GM21360 (cell line): ENCODE measurements around the gene IGLL1.
"Not testable (repeated sequence)": the region's sequence is repeated elsewhere in the genome, so short reads cannot be mapped to it uniquely, and the experiment has no call there.

ENCODE experiments used
- ATAC-seq: cut with Tn5 transposase; IDR thresholded peaks from one replicate; pipeline ENCODE4 v1.9.1; 2021; ENCODE audit warnings: mild to moderate bottlenecking, moderate library complexity; ENCODE audit not compliant: unreplicated experiment

Gene IGLL1

DNA sequence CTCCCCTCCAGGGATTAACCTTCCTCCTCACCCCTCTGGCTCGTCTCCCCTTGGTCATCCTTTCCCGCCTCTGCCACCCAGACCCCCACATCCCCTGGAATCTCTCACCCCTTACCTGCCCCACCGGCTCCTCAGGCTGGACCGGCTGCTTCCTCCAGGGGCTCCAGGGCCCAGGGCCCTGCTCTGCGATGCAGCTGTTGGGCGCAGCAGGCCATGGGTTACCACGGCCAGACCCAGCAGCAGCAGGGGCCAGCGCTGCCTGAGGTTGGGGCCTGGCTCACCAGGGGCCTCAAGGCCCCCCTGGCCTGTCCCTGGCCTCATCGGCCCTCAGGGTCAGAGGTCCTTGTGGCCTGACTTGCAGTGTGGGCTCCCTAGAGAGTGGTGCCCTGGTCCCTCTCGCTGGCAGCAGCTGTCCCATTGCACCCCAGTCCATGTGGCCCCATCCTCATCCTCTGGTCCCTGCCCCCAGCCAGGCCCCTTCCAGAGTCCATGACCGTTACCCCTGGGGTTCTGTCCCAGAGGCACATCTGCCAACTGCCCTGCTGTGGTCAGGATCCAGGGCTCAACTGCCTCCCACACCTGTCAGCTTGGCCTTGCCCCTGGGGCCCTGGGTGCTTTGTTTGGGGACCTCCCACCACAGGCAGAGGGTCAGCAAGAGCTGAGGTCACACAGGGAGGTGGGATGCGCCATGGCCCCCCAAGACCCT is at the start of gene IGLL1:
Gene IGLL1, minus strand, starts transcription at position 421 of the 706 bp plus-strand sequence. Its CDS starts 100 bp downstream, at position 321.
- no peak for ATAC-seq

DNA sequence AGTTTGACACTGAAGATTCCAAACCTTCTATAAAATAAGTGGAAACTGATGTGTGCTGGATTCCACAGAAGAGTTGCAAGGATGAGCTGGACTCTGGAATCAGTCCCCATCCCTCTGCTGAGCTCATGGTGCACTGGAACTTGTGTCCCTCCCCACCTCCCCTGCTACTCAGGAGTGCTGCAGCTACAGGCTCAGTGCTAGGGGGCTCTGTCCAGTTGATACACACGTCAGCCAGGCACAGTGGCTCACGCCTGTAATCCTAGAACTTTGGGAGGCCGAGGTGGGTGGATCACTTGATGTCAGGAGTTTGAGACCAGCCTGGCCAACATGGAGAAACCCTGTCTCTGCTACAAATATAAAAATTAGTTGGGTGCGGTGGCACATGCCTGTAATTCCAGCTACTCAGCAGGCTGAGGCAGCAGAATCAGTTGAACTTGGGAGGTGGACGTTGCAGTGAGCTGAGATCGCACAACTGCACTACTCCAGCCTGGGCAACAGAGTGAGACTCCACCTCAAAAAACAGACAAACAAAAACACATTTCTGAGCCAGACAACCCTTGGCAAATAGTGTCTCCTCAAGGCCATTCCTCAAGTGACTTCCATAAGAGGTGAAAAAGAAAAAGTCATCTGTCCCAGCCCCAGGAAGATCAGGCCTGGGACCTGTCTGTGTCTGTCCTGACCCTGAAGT is 48.1 kb upstream of the IGLL1 start:
- not testable (repeated sequence) for ATAC-seq

DNA sequence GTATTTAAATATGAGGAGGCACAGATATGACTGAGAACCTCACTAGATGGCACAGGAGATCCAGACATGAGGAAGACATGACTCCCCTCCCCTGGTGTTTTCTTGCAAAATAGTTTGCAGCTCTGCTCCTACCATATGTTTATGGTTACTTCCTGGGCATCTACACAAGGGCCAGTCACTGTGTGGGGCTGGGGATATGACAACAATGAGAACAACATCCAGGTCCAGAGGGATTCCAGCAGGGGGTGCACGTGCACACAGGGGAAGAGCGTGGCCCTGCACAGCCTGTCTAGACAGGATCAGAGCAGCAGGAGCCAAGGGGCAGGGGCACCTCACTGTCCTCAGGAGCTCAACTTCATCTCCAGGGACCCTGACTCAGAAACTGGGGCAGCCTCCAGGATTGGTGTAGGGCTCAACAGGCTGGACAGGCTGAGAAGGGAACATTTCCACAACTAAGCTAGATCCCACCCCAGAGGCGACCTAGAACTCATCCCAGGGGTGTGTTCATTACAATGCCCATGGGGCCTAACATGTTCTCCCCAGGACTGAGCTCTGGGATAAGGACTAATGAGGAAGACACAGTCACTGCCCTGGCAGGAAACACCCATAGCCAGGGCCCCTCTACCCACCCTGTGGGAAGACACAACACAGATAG is 47.4 kb upstream of the IGLL1 start:
- ATAC-seq = not testable (repeated sequence)

DNA sequence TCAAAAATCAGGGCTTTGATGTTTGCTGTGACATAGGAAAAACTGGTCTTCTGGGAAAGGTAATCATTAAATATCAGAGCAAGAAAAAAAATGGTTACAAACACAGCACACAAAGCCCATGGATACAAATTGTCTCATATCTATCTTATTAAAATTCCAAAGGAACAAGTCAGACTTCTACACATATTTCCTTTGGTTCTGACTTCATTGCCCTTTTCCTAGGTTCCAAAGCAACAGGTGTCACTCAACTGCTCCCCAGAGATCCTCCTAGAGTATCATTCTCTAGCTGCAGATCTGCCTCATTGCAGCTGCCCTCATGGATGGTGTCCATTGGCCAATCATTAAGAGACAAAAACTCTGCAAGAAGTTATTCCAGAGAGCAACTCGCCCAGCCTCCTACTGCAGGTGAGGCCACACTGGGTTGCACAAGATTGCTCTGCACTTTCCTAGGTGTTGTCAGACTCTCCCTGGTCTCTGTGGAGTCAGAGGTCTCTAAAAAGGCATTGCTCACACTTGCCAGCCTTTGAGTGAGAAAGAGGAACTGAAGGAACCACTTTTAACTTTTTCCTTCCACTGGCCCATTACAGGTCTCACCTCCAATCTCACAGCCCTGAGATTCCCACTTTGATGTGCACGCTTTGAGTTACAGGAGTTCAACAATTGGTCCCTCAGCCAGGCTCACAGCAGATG is 46.3 kb upstream of the IGLL1 start:
- ATAC-seq = no peak

DNA sequence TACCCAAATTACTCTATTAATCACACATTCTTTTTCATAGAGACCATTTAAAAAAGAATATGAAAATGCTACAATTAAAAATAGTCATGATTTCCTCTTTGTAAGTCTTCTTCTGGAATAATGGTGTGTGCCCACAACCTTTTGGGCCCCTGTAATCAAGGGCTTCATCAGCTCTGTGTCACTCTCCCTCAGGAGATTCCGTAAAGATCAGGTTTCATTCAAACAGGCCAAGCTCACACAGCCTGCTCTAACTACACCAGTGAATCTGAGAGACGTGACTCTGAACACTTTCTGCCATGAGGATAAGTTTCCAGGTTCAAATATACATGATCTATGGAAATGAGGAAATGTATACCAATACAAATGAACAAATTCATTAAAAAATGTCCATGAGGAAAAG is 42.5 kb upstream of the IGLL1 start:
- no peak for ATAC-seq

DNA sequence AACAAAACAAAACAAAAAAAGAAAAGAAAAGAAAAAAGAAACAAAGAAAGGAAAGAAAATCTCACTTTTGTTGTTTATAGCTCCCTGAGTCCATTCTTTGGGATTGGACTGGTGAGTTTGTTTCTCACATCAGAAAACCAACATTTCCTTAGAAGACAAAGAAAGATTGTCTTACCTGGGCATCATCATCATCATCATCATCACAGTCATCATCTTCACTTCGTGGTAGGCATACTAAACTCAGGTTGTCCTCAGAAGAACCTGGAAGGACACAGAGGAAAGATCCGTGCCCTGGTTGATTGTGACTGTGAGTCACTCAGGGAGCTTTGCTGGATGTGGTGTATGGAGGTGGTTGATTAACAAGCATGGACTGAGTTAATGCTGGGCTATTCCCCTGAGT is 41.8 kb upstream of the IGLL1 start:
- not testable (repeated sequence) for ATAC-seq

DNA sequence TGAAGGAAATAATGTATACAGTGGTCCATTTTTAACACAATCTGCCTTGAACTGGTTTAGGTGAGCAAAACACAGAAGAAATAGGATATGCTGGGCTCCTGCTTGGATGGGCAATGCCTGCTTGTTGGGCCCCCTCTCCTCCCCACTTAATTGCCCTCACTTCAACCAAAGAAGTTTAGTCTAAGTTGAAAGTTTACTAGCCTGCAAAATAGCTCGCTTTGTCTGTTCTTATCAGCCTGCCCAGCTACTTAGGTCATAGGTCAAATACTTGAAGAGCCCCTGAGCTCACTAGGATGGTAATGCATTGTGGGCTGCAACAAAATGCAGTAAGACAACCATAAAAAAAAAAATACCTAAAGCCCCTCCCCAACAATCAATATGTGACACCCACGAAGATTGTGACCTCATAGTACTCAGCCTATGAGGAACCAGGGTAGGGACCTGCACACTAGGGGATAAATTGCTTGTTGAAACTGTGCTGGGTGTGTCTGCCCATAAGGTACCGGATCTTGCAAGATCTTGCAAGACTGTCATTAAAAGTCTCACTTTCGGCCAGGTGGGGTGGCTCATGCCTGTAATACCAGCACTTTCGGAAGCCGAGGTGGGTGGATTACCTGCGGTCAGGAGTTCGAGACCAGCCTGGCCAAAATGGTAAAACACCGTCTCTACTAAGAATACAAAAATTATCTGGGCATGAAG is 41.1 kb upstream of the IGLL1 start:
- no peak for ATAC-seq

DNA sequence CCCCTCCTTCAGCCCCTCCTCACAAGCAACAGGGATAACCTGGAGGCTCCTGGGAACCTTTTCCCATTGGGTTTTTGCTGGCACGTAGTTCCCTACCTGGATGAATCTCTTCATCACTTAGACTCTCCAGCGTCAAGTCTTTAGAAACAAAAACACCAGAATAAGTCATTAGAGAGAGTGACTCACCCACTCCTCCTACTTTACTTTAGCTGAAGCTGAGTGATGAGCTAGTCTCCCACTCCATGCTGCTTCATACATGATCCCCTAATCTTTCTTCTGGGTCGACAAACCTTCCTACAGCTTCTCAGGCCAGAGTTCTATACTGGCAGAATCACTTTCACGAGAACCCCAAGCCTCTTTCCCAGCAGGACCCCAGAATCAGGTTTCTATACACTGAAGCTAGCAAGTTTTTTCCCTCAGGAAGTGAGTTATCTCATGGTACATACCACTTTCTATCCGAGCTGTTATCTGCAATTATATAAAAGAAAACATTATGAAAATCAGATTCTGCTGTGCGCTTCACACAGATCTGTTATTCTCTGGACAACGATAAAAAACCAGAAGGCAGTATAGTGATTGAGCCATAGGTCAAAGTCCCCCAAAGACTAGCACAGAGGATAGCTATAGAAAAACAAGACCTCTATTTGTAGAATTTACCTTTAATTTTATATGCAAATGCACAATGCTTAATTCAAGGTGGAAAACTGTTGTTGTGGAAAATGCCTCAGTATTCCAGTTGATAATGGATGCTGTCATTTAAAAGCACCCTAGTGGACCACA is 33.3 kb upstream of the IGLL1 start:
- no peak for ATAC-seq

DNA sequence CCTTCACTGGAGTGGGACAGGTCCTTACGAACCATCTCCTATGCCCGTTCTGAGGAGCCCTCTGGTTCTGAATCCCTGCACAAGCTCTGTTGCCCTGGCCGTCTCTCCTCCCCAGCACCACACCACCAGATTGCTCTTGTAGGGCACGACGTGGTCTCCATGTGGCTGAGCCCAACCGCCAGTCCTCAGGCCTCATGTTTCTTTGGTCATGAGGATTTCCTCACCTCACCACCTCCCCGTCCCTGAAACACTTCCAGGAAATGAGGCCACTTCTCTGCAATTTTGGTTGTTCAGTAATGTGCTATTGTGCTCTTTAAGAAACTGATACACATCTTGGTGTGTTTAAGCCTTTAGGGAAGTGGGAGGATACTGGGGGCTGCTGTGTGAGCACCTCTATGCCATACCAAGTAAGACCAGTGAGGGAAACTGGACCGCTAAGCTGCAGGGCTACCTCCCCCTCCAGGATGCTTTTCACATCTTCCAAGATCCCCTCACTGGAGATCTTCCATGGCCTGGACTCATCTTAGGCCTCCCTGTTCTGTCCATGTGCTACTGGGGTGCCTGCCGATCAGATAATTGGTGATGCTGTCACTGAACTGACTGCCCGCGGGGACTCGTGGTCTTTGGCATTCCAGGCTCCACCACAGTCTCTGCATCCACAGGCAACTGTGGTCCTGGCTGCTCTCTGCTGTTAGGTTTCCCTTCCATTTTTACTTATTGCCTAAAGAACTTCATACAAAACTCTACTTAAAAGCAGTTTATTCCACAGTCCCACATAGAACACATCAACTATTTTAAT is 30.1 kb upstream of the IGLL1 start:
- no peak for ATAC-seq

DNA sequence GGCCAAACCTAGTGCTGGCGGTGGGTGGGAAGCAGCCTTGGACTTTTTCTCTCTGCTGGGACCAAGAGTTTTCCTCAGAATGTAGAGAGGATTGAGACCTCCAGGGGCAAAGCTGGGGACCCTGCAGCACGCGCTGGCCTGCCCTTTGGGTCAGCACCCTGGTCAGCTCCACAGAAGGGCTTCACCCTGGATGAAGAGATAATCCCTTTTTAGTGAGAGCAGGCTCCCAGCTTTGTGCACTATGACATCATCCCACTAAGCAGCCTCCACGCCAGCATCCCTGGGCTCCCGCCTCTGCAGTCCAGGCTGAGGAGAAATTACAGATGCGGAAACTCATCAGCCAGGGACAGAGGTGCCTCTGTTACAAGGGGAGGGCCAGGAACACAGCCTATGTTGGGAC is 28.5 kb upstream of the IGLL1 start:
- no peak for ATAC-seq

DNA sequence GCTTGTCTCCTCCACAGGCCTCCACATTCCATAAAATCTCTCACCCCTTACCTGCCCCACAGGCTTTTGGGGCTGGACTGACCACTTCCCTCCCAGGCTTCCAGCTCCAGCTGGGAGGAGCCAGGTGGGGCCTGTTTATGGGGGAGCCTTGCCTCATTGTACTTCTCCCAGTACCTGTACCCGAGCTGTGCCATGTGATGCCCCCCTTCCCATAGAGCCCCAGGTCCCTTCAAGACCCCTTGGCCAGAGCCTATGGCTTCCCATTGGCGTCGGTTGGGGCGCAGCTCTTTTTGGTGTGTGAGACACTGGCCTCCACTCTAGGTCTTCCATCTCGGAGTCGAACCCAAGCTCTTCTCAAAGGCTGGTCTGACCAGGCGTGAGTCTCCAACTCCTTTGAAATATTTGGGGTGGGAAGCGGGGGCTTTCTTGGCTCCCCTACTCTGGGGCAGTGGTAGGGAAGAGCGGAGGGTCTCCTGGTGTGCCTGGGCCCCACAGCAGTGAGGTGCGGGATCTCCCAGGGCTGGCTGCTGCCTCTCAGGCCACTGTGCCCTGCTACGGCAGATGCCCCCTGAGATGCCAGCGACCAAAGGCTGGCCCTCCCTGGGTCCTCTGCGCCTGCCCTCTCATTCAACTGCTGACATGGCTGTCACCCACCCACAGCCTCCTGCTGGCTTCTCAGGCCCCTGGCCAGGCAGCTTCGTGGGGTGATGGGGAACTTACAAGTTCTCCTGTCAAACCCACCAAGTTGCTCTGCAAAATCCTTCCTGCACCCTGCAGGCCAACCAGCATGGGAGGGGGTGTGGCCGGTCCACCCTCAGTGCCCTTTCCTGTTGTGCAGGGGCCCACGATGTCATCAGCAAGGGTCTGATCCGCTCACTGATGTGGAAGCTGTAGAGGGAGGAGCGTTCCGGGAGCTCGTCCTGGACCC is 26.4 kb upstream of the IGLL1 start:
- ATAC-seq = no peak

DNA sequence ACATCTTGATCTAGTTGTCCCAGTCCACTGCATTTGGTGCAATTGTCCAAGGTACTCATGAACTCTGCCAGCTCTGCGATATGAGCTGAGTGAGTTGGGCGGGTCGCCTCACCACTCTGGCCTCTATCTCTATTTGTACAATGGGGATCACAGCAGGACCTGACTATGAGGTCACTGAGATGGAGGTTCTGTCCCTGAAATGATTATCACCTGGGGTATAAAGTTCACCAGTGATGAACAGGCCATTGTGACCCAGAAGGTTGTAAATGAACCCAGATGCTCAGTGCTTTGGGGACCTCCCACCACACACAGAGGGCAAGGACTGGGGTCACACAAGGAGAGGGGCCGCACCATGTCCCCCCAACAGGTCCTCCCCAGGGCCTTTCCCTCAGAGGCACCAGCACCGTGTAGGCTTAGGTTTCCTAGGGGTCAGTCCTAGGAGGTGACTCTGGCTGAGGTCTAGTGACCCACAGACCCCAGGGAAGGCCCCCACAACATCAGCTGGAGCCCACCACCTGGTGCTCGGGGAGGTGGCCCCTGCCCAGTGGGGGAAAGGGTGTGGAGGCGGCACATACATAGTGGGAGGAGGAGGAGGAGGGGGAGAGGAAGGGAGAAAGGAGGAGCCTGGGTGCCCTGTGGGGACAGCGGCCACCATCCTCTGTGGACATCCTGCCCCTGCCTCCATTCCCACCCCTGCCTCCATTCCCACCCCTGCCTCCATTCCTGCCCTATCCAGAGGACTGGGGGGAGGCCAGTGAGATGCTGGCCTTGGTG is 25.0 kb upstream of the IGLL1 start:
- no peak for ATAC-seq

DNA sequence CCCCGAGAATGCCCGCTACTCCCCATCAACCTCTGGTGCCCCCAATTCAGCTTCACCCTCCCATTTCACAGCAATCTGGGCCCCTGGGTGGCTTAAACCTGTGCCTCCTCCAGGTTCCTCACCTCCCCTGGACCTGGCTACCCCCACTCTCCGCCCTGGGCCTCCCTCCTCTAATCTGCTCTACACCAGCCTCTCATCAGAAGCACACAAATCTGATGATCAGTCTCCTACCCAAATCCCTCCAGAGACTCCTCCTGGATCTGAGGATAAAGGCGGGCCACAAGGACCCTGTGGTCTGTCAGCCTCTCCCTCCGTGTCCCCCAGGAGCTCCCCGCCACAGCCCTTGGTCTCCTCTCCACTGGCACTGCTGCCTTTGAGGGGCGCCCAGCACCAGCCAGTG is 23.2 kb upstream of the IGLL1 start:
- ATAC-seq = no peak

DNA sequence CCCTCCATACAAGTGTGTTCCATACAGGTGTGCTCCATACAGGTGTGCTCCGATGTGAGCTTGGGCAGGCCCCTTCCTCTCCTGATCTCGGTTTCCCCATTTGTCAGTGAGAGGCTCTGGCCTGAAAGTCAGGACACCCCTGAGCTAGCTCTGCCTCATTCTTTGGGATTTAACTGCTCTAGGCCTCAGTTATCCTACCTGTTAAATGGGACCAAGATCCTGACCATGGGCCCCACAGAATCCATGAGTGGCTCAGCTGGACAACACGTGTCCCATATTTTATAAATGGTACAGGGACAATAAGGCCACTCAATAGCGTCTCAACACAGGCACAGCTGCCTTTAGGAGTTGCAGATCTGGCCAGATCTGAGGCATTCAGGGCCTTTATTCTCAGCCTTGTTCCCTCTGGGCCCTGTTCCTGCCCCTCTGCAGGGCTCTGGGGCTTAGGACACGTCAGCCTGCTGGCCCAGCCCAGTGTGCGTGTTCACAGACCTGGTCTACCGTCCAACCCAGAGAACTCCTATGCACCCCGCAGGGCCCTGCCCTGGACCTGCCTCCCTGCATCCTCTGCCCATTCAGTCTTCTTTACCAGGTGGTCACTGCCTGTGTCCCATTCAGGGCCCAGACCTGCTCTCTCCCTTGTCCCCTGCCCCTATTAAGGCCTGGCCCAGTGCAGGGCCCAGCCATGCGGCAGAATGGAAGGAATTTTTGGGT is 18.9 kb upstream of the IGLL1 start:
- ATAC-seq = no peak

DNA sequence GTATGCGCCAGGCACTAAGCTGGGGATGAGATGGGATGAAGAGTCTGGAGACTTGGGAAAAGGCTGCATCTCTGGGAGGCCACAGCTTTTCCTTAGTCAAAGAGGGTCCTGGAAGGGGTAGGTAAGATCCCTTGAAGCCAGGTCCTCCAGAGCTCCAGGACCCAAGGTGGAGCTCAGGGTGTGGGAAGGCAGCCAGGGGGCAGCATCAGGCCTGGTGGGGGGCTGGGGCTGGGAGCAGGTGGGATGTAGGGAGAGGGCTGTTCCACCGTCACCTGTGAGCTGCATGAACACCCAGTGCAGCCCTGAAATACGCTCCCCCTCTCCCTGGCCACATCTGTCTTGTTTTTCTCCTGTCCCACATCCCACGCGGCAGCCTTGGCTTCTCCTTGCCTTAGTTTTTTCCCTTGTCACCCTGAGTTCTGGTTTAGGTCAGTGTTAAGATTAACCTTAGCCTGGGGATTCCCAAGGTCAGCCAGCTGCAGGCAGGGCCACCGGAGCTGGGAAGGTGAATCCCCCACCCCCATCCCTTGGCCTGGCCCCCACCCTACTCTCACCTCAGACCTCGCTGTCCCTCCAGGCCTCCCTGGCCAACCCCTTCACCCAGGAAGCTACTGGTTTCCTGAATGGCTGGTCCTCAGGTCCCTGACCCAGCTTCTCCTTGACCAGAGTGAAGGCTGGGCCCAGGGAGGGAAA is 17.6 kb upstream of the IGLL1 start:
- ATAC-seq = not testable (repeated sequence)

DNA sequence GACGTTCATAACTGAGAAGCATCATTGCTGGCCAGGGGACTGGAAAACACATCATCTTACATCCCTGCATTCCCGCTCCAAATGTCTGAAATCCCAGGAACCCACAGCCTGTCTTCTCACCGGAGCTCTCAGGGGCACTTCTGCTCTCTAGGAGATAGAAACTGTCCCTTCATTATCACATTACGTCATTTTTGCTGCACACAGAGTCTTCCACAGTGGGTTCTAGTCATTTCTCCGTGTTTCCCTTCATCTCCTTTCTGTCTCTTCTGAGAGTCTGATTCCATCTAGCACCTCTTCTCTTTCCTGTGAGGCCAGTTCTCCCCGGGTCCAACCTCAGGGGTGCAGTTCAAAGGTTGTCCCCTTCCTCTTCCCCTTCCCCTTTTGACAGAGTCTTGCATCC is 15.8 kb upstream of the IGLL1 start:
- ATAC-seq = not testable (repeated sequence)
